Kasumi-1 (cell line): Measurements from ENCODE around the gene MARK1.

Experiments
- DNase-seq, 2 experiments: peaks; one replicate each; lab custom pipeline; 2025; lab: John Stamatoyannopoulos, UW

MARK1 gene

GRCh38 chr1:220711056-220711809 is 183.3 kb downstream of the MARK1 start:
- peak in 1 of 2 experiments; percentile 28 for DNase-seq
